Esophagus squamous epithelium (tissue), 5 donors: ENCODE results near the gene DENND1A. TPM values are rescaled to one million over a fixed set of nuclear protein-coding genes. Genes with fewer than 3 reads are reported as not detected.

ENCODE experiments used
- DNase-seq: peaks from one replicate; lab custom pipeline; 2025; lab: John Stamatoyannopoulos, UW
- H3K27ac ChIP-seq, 4 donors: fragments of 200-600 bp; sonication (generic); one replicate each; pipeline ENCODE4 v1.5.1; 2016 to 2019; ENCODE audit warnings: mild to moderate bottlenecking in 1 of 4
- H3K27me3 ChIP-seq, 4 donors: fragments of 200-600 bp; sonication (generic); 1 replicate in 3 of 4; 2 replicates in 1 of 4; pipeline versions ENCODE4 v1.5.1 to v1.6.0; 2017 to 2021; ENCODE audit warnings: antibody characterized with exemption in 1 of 4
- H3K36me3 ChIP-seq, 3 donors: fragments of 200-600 bp; sonication (generic); one replicate each; pipeline ENCODE4 v1.5.1; 2016 to 2019
- H3K4me1 ChIP-seq, 3 donors: fragments of 200-600 bp; sonication (generic); one replicate each; pipeline ENCODE4 v1.5.1; 2017 to 2019
- H3K4me3 ChIP-seq, 4 donors: fragments of 200-600 bp; sonication (generic); 1 replicate in 3 of 4; 2 replicates in 1 of 4; pipeline ENCODE4 v1.5.1; 2016 to 2019; ENCODE audit warnings: mild to moderate bottlenecking in 2 of 4, moderate library complexity in 1 of 4
- H3K9me3 ChIP-seq, 3 donors: fragments of 200-600 bp; sonication (generic); one replicate each; pipeline ENCODE4 v1.5.1; 2016 to 2019
- POLR2A ChIP-seq, 4 donors: fragments of 450-650 bp; IDR thresholded peaks; one replicate each; pipeline ENCODE4 v1.6.1; 2017; ENCODE audit warnings: antibody characterized with exemption in 4 of 4, mild to moderate bottlenecking in 4 of 4, moderate library complexity in 3 of 4
- WGBS, 2 donors: methylation state at CpG; one replicate each; pipeline ENCODE4 v1.1.5; 2018; 5-methylcytosine and 5-hydroxymethylcytosine counted together
- intact Hi-C: fragments of 100-400 bp; cut with DNase I; formaldehyde crosslinking; loops from one replicate; pipeline ENCODE4 v1.15.0; 2022
- total RNA-seq, 4 donors: library from RNA; depleted of rRNA; stranded (reverse); fragments of >200 nt; gene quantifications; one replicate each; pipeline ENCODE4 v1.1.0, GENCODE V29; 2016
- TF ChIP-seq, protein P1 (sequence below), 6 experiments: fragments of 450-650 bp in 4 of 6; fragments of 200-600 bp in 2 of 6; sonication (generic) in 2 of 6; IDR thresholded peaks; one replicate each; pipeline ENCODE4 v1.5.1; 2016 to 2019; ENCODE audit warnings: antibody characterized with exemption in 6 of 6, mild to moderate bottlenecking in 4 of 6, moderate library complexity in 4 of 6
- donor health status: DM: yes; HTN: yes; CAD: no.

Gene DENND1A
- total RNA-seq, 4 donors from 2014 or later = 5.3 to 16.0 (median 12.9) TPM

DNA sequence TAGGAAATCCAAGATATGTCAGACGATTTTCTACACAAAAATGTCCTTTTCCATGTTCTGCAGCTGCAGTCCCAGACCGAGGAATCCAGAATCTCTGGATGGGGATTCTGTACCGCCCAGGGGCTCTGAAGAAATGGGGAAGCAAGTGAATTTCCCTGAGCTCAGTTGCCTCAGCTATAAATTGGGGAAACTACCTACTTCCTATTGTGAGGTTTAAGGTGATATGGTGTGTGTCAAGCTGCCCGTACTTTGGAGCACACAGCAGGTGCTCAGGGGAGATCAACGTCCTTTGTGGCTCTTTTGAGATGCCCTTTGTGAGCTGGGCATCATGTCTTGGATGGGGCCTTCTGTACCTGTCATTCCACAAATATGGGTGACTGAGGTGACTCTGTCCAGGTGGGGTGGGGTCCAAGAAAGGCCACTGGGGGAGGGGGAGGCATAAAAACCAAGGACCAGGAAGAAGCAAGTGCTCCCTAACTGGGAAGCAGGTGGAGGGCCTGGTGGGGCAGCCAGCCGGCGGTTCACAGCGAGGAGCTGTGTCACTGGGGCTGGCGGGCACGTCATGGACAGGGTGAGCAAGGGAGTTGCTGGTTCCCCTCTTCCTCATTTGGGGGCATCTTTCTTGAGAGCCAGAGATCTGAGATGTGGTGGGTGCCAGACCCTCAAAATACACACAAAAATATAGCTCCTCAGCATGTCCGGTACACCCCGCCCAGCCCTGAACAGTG, 457.9 kb downstream of the DENND1A start:
- whole genome bisulfite sequencing, 2 donors = 84 to 88% methylated on average over 9 to 12 of the region's 12 CpGs
- no peaks in the 10 kb centered on the region for H3K27me3 ChIP-seq
- no peaks in the 10 kb centered on the region for H3K4me1 ChIP-seq
- no peak for DNase-seq
- no peak overlapping the region for H3K27ac ChIP-seq
- intact Hi-C loops = no loop called here
- no peak overlapping the region for H3K4me3 ChIP-seq
- TF ChIP-seq, protein P1, sequence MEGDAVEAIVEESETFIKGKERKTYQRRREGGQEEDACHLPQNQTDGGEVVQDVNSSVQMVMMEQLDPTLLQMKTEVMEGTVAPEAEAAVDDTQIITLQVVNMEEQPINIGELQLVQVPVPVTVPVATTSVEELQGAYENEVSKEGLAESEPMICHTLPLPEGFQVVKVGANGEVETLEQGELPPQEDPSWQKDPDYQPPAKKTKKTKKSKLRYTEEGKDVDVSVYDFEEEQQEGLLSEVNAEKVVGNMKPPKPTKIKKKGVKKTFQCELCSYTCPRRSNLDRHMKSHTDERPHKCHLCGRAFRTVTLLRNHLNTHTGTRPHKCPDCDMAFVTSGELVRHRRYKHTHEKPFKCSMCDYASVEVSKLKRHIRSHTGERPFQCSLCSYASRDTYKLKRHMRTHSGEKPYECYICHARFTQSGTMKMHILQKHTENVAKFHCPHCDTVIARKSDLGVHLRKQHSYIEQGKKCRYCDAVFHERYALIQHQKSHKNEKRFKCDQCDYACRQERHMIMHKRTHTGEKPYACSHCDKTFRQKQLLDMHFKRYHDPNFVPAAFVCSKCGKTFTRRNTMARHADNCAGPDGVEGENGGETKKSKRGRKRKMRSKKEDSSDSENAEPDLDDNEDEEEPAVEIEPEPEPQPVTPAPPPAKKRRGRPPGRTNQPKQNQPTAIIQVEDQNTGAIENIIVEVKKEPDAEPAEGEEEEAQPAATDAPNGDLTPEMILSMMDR (IDR thresholded peaks at IDR 0.05) = no peak
- TF ChIP-seq POLR2A (IDR thresholded peaks at IDR 0.05) = no peak
- no peaks in the 10 kb centered on the region for H3K36me3 ChIP-seq
- no peaks in the 10 kb centered on the region for H3K9me3 ChIP-seq

DNA sequence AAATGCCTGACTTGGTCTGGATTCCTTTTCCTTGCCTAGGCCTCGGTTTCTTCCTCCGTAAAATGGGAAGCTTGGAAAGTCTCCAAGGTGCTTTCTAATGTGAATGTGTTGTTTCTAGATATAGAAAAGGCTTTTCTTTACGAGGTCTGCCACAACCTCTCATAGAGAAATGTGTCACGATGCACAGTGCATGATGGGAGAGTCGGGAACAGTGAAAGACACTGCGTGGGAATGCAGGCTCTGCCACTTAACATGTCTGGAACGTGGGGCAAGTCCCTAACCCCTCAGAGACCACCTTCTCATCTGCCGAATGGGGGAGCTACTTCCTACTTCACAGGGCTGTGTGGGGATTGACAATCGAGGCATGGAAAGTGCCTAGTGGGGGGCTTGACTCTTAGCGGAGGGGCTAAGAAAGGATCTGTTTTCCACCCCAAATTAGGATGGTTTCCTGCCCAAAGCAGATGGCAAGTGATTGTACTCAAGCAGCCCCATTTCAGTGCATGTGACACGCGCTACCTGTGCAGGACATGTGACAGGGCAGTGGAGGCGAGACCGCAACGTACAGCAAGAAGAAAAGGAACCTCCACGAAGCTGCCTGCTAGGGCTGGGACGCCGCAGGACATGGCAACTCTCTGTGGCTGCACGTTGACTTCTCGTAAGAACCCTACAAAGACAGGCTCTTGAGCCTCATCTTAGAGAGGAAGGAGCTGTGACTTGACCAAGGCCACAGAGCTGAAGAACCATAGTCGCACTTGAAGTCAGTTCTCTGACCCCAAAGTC, 458.7 kb downstream of the DENND1A start:
- Histone ChIP-seq H3K4me1 (no peaks in the 10 kb centered on the region), H3K4me3 (no peak overlapping the region), H3K27me3 (no peaks in the 10 kb centered on the region), H3K9me3 (no peaks in the 10 kb centered on the region), H3K27ac (no peak overlapping the region), H3K36me3 (no peaks in the 10 kb centered on the region)
- no peak for DNase-seq
- intact Hi-C loops = no loop called here
- TF ChIP-seq, protein P1 (IDR thresholded peaks at IDR 0.05) = no peak
- no peak for TF ChIP-seq POLR2A (IDR thresholded peaks at IDR 0.05)
- 86 to 94% methylated on average over 14 to 20 of the region's 21 CpGs for WGBS, 2 donors

DNA sequence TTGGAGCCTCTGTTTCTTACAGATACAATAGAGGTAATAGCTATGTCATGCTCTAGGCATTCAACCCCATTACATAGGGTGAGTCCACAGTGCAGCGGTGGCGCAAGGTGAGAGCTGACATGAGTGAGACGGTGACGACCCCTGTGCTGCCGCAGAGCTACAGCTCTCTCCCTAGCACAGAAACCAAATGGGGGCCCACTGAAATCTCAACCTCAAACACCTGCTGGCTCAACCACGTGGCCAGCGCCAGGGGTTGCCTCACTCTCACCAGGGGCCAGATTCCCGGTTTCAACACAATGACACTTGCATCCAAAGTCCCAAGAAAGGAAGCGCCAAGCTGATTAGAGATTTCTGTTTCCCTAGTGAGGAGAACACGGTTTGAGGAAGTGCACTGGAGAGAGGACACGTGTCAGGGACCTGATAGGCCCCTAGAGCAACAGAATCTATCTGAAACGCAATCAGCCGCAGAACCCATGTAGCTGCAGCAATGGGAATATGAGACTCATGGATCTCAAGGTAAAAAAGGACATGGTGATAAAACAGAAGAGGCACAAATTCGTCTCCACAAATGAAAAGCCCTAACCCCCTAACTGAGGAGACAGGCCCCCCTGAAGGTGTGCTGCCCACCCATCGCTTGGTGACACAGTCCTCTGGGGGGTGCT, 459.7 kb downstream of the DENND1A start:
- WGBS, 2 donors = 84 to 85% methylated on average over 6 to 15 of the region's 15 CpGs

DNA sequence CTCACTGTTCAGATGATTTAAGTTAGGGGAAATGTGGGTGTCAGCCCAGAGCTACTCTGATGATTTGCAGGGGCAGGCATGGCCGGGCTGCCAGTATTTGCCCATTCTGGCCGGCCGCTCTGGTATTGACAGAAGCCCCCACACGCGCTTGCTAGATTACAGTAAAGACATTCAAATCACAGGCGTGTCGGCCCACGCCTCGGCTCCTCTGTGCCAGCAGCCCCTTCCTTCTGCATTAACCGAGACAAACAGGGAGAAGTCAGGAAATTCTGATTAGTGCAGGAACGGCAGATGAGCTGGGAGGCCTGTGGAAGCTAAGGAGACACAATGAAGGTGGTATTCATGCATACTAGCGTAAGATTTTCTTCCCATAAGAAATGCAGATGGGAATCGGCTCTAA, 460.6 kb downstream of the DENND1A start:
- 88 to 91% methylated on average over 11 to 12 of the region's 13 CpGs for WGBS, 2 donors
- Histone ChIP-seq H3K27me3 (no peaks in the 10 kb centered on the region), H3K4me3 (no peak overlapping the region), H3K27ac (no peak overlapping the region), H3K4me1 (no peaks in the 10 kb centered on the region), H3K9me3 (no peaks in the 10 kb centered on the region), H3K36me3 (no peaks in the 10 kb centered on the region)
- intact Hi-C loops = no loop called here
- no peak for DNase-seq
- TF ChIP-seq, protein P1 (IDR thresholded peaks at IDR 0.05) = no peak
- no peak for TF ChIP-seq POLR2A (IDR thresholded peaks at IDR 0.05)

More for the DNA sequence above, 459.7 kb downstream of the DENND1A start:
- intact Hi-C loops = no loop called here
- no peaks in the 10 kb centered on the region for H3K27me3 ChIP-seq
- no peaks in the 10 kb centered on the region for H3K36me3 ChIP-seq
- no peak overlapping the region for H3K27ac ChIP-seq
- DNase-seq = no peak
- TF ChIP-seq, protein P1 (IDR thresholded peaks at IDR 0.05) = no peak
- TF ChIP-seq POLR2A (IDR thresholded peaks at IDR 0.05) = no peak
- no peaks in the 10 kb centered on the region for H3K9me3 ChIP-seq
- H3K4me3 ChIP-seq = no peak overlapping the region
- H3K4me1 ChIP-seq = no peaks in the 10 kb centered on the region
